Measurements from ENCODE around the gene GAB2. TPM values are rescaled to one million over a fixed set of nuclear protein-coding genes. Genes with fewer than 3 reads are reported as not detected.

The GAB2 gene
- total and polyA plus RNA-seq, 2 of the 4 experiments (the other 2 are of a cell fraction): 3.3 to 5.9 TPM

DNA sequence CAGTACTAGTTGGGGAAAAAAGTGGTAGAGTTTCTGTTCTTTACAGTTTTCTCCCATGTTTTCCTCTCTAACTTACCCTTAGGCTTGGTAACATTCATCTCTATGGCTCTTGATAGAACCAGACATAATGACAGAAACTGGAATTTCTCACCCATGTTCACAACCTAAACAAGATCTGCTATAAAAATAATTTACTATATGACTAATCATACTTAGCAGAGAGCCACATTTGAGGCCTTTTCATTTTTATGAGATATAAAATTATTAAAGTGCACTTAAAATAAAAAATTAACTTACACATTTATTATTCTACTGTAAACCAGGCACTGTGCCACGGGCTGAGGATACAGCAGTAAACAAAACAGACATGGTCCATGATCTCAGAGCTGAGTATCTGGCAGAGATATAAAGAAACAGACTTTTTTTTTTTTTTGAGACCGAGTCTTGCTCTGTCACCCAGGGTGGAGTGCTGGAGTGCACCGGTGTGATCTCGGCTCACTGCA, 98.1 kb downstream of the GAB2 start:
- no peak overlapping the region for H3K27ac ChIP-seq (ENCODE audit: insufficient read depth, low read length)
- H3K4ac ChIP-seq (ENCODE audit: low read depth, low read length): no peak overlapping the region
- ChIA-PET POLR2A (ENCODE audit: unreplicated experiment) (interaction anchor here (0.6 kb wide), 1 partner anchor 21 kb away, joined by 6 read pairs; no protein-coding TSS in a partner anchor), CTCF (interaction anchor here (0.6 to 1.0 kb wide), 2 partner anchors 20 to 79 kb away, joined by 3 to 5 read pairs; no protein-coding TSS in a partner anchor)
- in situ Hi-C loops (cut with MboI; ENCODE audit: low sequenced_read_pairs): no loop called here
- no peak overlapping the region for H4K91ac ChIP-seq (ENCODE audit: insufficient read depth, low read depth, low read length)
- H2BK5ac ChIP-seq (ENCODE audit: low read depth, low read length, poor library complexity, severe bottlenecking): no peak overlapping the region
- no peaks in the 10 kb centered on the region for H3K9me3 ChIP-seq (ENCODE audit: control insufficient read depth, insufficient read depth, low read length)
- WGBS, 2 experiments (ENCODE audit: extremely low coverage in 2 of 2, insufficient read length in 1 of 2): no CpG with 5 or more reads among the region's 4 CpGs
- H3K18ac ChIP-seq (ENCODE audit: low read depth, low read length): no peak overlapping the region
- no peaks in the 10 kb centered on the region for H3K36me3 ChIP-seq (ENCODE audit: control insufficient read depth, insufficient read depth, low read length)
- H3K14ac ChIP-seq (replicated peaks; ENCODE audit: low read depth, low read length): no peak overlapping the region
- BruUV-seq (replicated peaks): no TSS peak
- H2BK120ac ChIP-seq (ENCODE audit: low read depth, low read length): no peak overlapping the region
- H2BK20ac ChIP-seq (ENCODE audit: low read depth, low read length): no peak overlapping the region
- H2AK5ac ChIP-seq (ENCODE audit: low read depth, low read length): no peak overlapping the region
- TF ChIP-seq SMC3 (IDR thresholded peaks at IDR 0.05; ENCODE audit: low read depth, low read length) (no peak), RCOR1 (IDR thresholded peaks at IDR 0.05; ENCODE audit: insufficient replicate concordance, low read length) (no peak), RAD21 (IDR thresholded peaks at IDR 0.05; ENCODE audit: low read length) (no peak)
- TF ChIP-seq, protein P1, sequence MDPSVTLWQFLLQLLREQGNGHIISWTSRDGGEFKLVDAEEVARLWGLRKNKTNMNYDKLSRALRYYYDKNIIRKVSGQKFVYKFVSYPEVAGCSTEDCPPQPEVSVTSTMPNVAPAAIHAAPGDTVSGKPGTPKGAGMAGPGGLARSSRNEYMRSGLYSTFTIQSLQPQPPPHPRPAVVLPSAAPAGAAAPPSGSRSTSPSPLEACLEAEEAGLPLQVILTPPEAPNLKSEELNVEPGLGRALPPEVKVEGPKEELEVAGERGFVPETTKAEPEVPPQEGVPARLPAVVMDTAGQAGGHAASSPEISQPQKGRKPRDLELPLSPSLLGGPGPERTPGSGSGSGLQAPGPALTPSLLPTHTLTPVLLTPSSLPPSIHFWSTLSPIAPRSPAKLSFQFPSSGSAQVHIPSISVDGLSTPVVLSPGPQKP (IDR thresholded peaks at IDR 0.05; ENCODE audit: borderline replicate concordance, low read depth, low read length): no peak
- no peaks in the 10 kb centered on the region for H3K27me3 ChIP-seq (ENCODE audit: control insufficient read depth, insufficient read depth, low read length)
- H3K9ac ChIP-seq (ENCODE audit: low read depth, low read length): no peak overlapping the region
- ATAC-seq (ENCODE audit: low read depth) (peak; percentile 80), DNase-seq (peak; percentile 69)
- H3K9me1 ChIP-seq (ENCODE audit: insufficient read depth, low read length): peaks cover 11% of the 10 kb centered on the region
- dilution Hi-C loops (cut with HindIII; ENCODE audit: low sequenced_read_pairs, unreplicated experiment): no loop called here
- H4K20me1 ChIP-seq (ENCODE audit: insufficient read depth, low read length): peaks cover 6% of the 10 kb centered on the region; the same call in 1 of the 2 replicates
- H2AK9ac ChIP-seq (replicated peaks; ENCODE audit: low read depth, low read length, poor library complexity): no peak overlapping the region
- H3K23ac ChIP-seq (ENCODE audit: low read depth, low read length): no peak overlapping the region
- H4K5ac ChIP-seq (ENCODE audit: low read depth, low read length): no peak overlapping the region
- H4K8ac ChIP-seq (ENCODE audit: low read depth in 2 of 2, low read length in 2 of 2): no peak overlapping the region
- no peak overlapping the region for H3K4me3 ChIP-seq (ENCODE audit: insufficient read depth, low read depth, low read length)
- H3K4me2 ChIP-seq (ENCODE audit: low read depth, low read length): no peak overlapping the region
- intact Hi-C loops (cut with micrococcal nuclease): loop anchor here (5.0 kb wide), 1 partner anchor 1027 kb away; no protein-coding TSS in a partner anchor
- H2AFZ ChIP-seq (replicated peaks; ENCODE audit: low read length, poor library complexity): no peak overlapping the region
- H3K79me1 ChIP-seq (ENCODE audit: low read depth in 1 of 2, low read length in 2 of 2): peaks cover 7 to 29% of the 10 kb centered on the region in 2 experiments
- H2BK15ac ChIP-seq (ENCODE audit: low read depth, low read length): no peak overlapping the region
- H3K4me1 ChIP-seq (ENCODE audit: control insufficient read depth, insufficient read depth, low read length): peaks cover 13% of the 10 kb centered on the region; the same call in 1 of the 2 replicates
- H3K56ac ChIP-seq (ENCODE audit: extremely low read depth, insufficient read depth, low read length): no peak overlapping the region

All from IMR-90 (cell line).